Middle frontal gyrus (tissue), 1 donor: Measurements from ENCODE around the gene PAWR.
"Not testable (repeated sequence)": the region's sequence is repeated elsewhere in the genome, so short reads cannot be mapped to it uniquely, and the experiment has no call there.

Experiments
- DNase-seq: peaks from one replicate; pipeline ENCODE4 v3.0.0-alpha.2; 2015; ENCODE audit warnings: low spot score; ENCODE audit errors: extremely low spot score

The PAWR gene

GRCh38 chr12:79549531-79550271 lies 141.1 kb downstream of the PAWR start:
- DNase-seq, result no peak

GRCh38 chr12:79548610-79548924 lies 142.2 kb downstream of the PAWR start:
- no peak for DNase-seq

- peak; percentile 58 for DNase-seq
Measured at GRCh38 chr12:79547735-79548609, 142.8 kb downstream of the PAWR start.

- no peak for DNase-seq
Measured at GRCh38 chr12:79547044-79547734, 143.6 kb downstream of the PAWR start.

GRCh38 chr12:79546466-79547043 lies 144.2 kb downstream of the PAWR start:
- DNase-seq, result no peak

- DNase-seq, result not testable (repeated sequence)
Measured at GRCh38 chr12:79544439-79544838, 146.3 kb downstream of the PAWR start.

- no peak for DNase-seq
Measured at GRCh38 chr12:79537675-79538074, 153.1 kb downstream of the PAWR start.

- no peak for DNase-seq
Measured at GRCh38 chr12:79535751-79536150, 155.0 kb downstream of the PAWR start.
